Ureter (tissue), 1 donor: ENCODE results near the gene GNG7. TPM values are rescaled to one million over a fixed set of nuclear protein-coding genes. Genes with fewer than 3 reads are reported as not detected.
A peak's percentile ranks its signal among the peaks of the same experiment; 100 is the strongest.
"Not testable (repeated sequence)": the region's sequence is repeated elsewhere in the genome, so short reads cannot be mapped to it uniquely, and the experiment has no call there.

ENCODE experiments used
- DNase-seq: peaks from one replicate; pipeline ENCODE4 v3.0.0-alpha.2; 2020; ENCODE audit warnings: low spot score
- total RNA-seq: library from RNA; stranded (reverse); gene quantifications from one replicate; pipeline ENCODE4 v1.2.4, GENCODE V29; 2023
- donor health status: DM: yes; HTN: yes; CAD: no.

The GNG7 gene
- total RNA-seq, 1 donor from 2014 or later: 6.2 TPM

- no peak for DNase-seq
Observed at GRCh38 chr19:2641332-2641698, 61.2 kb downstream of the GNG7 start.

GRCh38 chr19:2640563-2641331 is 61.7 kb downstream of the GNG7 start:
- no peak for DNase-seq

- DNase-seq: no peak
Observed at GRCh38 chr19:2639999-2640398, 62.5 kb downstream of the GNG7 start.

- no peak for DNase-seq
Observed at GRCh38 chr19:2638417-2638940, 64.0 kb downstream of the GNG7 start.

- DNase-seq: peak; percentile 71
Observed at GRCh38 chr19:2636897-2637683, 65.4 kb downstream of the GNG7 start.

- no peak for DNase-seq
Observed at GRCh38 chr19:2636141-2636896, 66.2 kb downstream of the GNG7 start.

- DNase-seq: no peak
Observed at GRCh38 chr19:2634960-2635359, 67.5 kb downstream of the GNG7 start.

- peak; percentile 70 for DNase-seq
Observed at GRCh38 chr19:2634228-2634951, 68.1 kb downstream of the GNG7 start.

GRCh38 chr19:2633693-2634075 is 68.8 kb downstream of the GNG7 start:
- DNase-seq: no peak

- no peak for DNase-seq
Observed at GRCh38 chr19:2631213-2631821, 71.2 kb downstream of the GNG7 start.

GRCh38 chr19:2630352-2631001 is 72.0 kb downstream of the GNG7 start:
- no peak for DNase-seq

GRCh38 chr19:2629491-2630351 is 72.8 kb downstream of the GNG7 start:
- no peak for DNase-seq

GRCh38 chr19:2628597-2628996 is 73.9 kb downstream of the GNG7 start:
- no peak for DNase-seq

GRCh38 chr19:2627855-2628254 is 74.6 kb downstream of the GNG7 start:
- no peak for DNase-seq

- peak; percentile 80 for DNase-seq
Observed at GRCh38 chr19:2627319-2627829, 75.1 kb downstream of the GNG7 start.

- DNase-seq: no peak
Observed at GRCh38 chr19:2625434-2625833, 77.1 kb downstream of the GNG7 start.

GRCh38 chr19:2624537-2625091 is 77.9 kb downstream of the GNG7 start:
- no peak for DNase-seq

GRCh38 chr19:2623798-2624197 is 78.7 kb downstream of the GNG7 start:
- DNase-seq: no peak

GRCh38 chr19:2622371-2622961 is 80.0 kb downstream of the GNG7 start:
- DNase-seq: not testable (repeated sequence)
